GM18511 (cell line): ENCODE measurements around the gene CYP39A1.

Experiments
- ATAC-seq: cut with Tn5 transposase; IDR thresholded peaks from one replicate; pipeline ENCODE4 v1.9.1; 2021; ENCODE audit warnings: mild to moderate bottlenecking, moderate library complexity; ENCODE audit not compliant: unreplicated experiment

CYP39A1 gene

GRCh38 chr6:46592046-46592445 lies 60.6 kb downstream of the CYP39A1 start:
- no peak for ATAC-seq

GRCh38 chr6:46590765-46591164 lies 61.9 kb downstream of the CYP39A1 start:
- ATAC-seq, result no peak

GRCh38 chr6:46586906-46587305 lies 65.7 kb downstream of the CYP39A1 start:
- ATAC-seq, result no peak

GRCh38 chr6:46584586-46584985 lies 68.0 kb downstream of the CYP39A1 start:
- ATAC-seq, result no peak

GRCh38 chr6:46583721-46584120 lies 68.9 kb downstream of the CYP39A1 start:
- no peak for ATAC-seq

GRCh38 chr6:46583081-46583480 lies 69.5 kb downstream of the CYP39A1 start:
- ATAC-seq, result no peak

- no peak for ATAC-seq
These were observed 71.0 kb downstream of the CYP39A1 start for GRCh38 chr6:46581459-46582177.

- ATAC-seq, result no peak
These were observed 77.1 kb downstream of the CYP39A1 start for GRCh38 chr6:46575530-46575929.

GRCh38 chr6:46573140-46573539 lies 79.5 kb downstream of the CYP39A1 start:
- no peak for ATAC-seq

- no peak for ATAC-seq
These were observed 87.1 kb downstream of the CYP39A1 start for GRCh38 chr6:46565531-46565930.

GRCh38 chr6:46563924-46564323 lies 88.7 kb downstream of the CYP39A1 start:
- ATAC-seq, result no peak

GRCh38 chr6:46556053-46556452 lies 96.6 kb downstream of the CYP39A1 start:
- no peak for ATAC-seq

- no peak for ATAC-seq
These were observed 97.5 kb downstream of the CYP39A1 start for GRCh38 chr6:46555129-46555528.

- no peak for ATAC-seq
These were observed 103.5 kb downstream of the CYP39A1 start for GRCh38 chr6:46549155-46549554.

- no peak for ATAC-seq
These were observed 111.1 kb downstream of the CYP39A1 start for GRCh38 chr6:46541556-46541955.

GRCh38 chr6:46539866-46540265 lies 112.8 kb downstream of the CYP39A1 start:
- no peak for ATAC-seq

GRCh38 chr6:46538800-46539480 lies 113.7 kb downstream of the CYP39A1 start:
- no peak for ATAC-seq

GRCh38 chr6:46530896-46531295 lies 121.7 kb downstream of the CYP39A1 start:
- ATAC-seq, result no peak

- no peak for ATAC-seq
These were observed 123.5 kb downstream of the CYP39A1 start for GRCh38 chr6:46528961-46529750.

- ATAC-seq, result no peak
These were observed 126.0 kb downstream of the CYP39A1 start for GRCh38 chr6:46526607-46527006.

GRCh38 chr6:46525583-46525982 lies 127.0 kb downstream of the CYP39A1 start:
- no peak for ATAC-seq

- no peak for ATAC-seq
These were observed 131.1 kb downstream of the CYP39A1 start for GRCh38 chr6:46521464-46521971.
